Activated T-cell treated with anti-CD3 and anti-CD28 coated beads, Interleukin-2, amount 50 U/mL, for 1 hour (primary cell): ENCODE data around the gene HSPB6.
A peak's percentile ranks its signal among the peaks of the same experiment; 100 is the strongest.

Experiments used
- DNase-seq: peaks from one replicate; pipeline ENCODE4 v3.0.0-alpha.2; 2020

Gene HSPB6

GRCh38 chr19:35744430-35745327 is 12.2 kb downstream of the HSPB6 start:
- DNase-seq: peak; percentile 92

GRCh38 chr19:35743640-35744429 is 13.0 kb downstream of the HSPB6 start:
- no peak for DNase-seq

- DNase-seq: peak; percentile 60
Observed at GRCh38 chr19:35742121-35742724, 14.6 kb downstream of the HSPB6 start, which contains the start of gene IGFLR1. Gene IGFLR1 (minus strand): TSS chr19:35742452. CDS start chr19:35741180, 1,272 bp downstream.

GRCh38 chr19:35741203-35741515 is 15.7 kb downstream of the HSPB6 start:
- DNase-seq: no peak

GRCh38 chr19:35740423-35741202 is 16.2 kb downstream of the HSPB6 start:
- DNase-seq: peak; percentile 92

GRCh38 chr19:35740108-35740422 is 16.8 kb downstream of the HSPB6 start:
- DNase-seq: no peak

- no peak for DNase-seq
Observed at GRCh38 chr19:35739275-35740107, 17.3 kb downstream of the HSPB6 start.

- DNase-seq: no peak
Observed at GRCh38 chr19:35738887-35739229, 18.0 kb downstream of the HSPB6 start.

- no peak for DNase-seq
Observed at GRCh38 chr19:35738021-35738886, 18.6 kb downstream of the HSPB6 start.

- DNase-seq: peak; percentile 35
Observed at GRCh38 chr19:35736913-35737886, 19.6 kb downstream of the HSPB6 start.

- DNase-seq: no peak
Observed at GRCh38 chr19:35734889-35735288, 21.9 kb downstream of the HSPB6 start.

- no peak for DNase-seq
Observed at GRCh38 chr19:35734273-35734672, 22.6 kb downstream of the HSPB6 start.

- no peak for DNase-seq
Observed at GRCh38 chr19:35733180-35734125, 23.4 kb downstream of the HSPB6 start.

- DNase-seq: no peak
Observed at GRCh38 chr19:35732540-35733179, 24.2 kb downstream of the HSPB6 start.

- no peak for DNase-seq
Observed at GRCh38 chr19:35731779-35732405, 24.9 kb downstream of the HSPB6 start.

GRCh38 chr19:35731353-35731752 is 25.5 kb downstream of the HSPB6 start:
- DNase-seq: no peak

GRCh38 chr19:35730326-35730725 is 26.5 kb downstream of the HSPB6 start:
- DNase-seq: no peak

- DNase-seq: no peak
Observed at GRCh38 chr19:35729763-35730162, 27.1 kb downstream of the HSPB6 start.
